Kidney (tissue), 14 donors: ENCODE results near the gene CDR2L. TPM values are rescaled to one million over a fixed set of nuclear protein-coding genes. Genes with fewer than 3 reads are reported as not detected.

ENCODE experiments used
- DNase-seq, 5 donors: peaks; one replicate each; pipeline ENCODE4 v3.0.0-alpha.2; 2013 to 2020
- FAIRE-seq: peaks from 2 replicates; lab custom pipeline; 2012; peaks lifted over from hg19 to GRCh38; lab: Jason Lieb, UNC
- H3K27ac ChIP-seq, 2 donors: one replicate each; pipeline ENCODE4 v1.7.0; 2013; ENCODE audit warnings: low read depth in 2 of 2, low read length in 2 of 2, inconsistent platforms in 1 of 2
- H3K27me3 ChIP-seq: one replicate; pipeline ENCODE4 v1.7.1; 2013; ENCODE audit warnings: low read length, inconsistent platforms; ENCODE audit not compliant: control insufficient read depth, insufficient read depth
- H3K36me3 ChIP-seq, 3 donors: one replicate each; pipeline versions ENCODE4 v1.7.0 to v1.7.1; 2013; ENCODE audit warnings: low read length in 3 of 3, control low read depth in 1 of 3, inconsistent platforms in 1 of 3; ENCODE audit not compliant: insufficient read depth in 3 of 3, control insufficient read depth in 2 of 3
- H3K4me1 ChIP-seq, 3 donors: one replicate each; pipeline versions ENCODE4 v1.7.0 to v1.7.1; 2013; ENCODE audit warnings: low read length in 3 of 3, inconsistent platforms in 1 of 3, low read depth in 1 of 3; ENCODE audit not compliant: control insufficient read depth in 2 of 3, insufficient read depth in 2 of 3
- H3K4me3 ChIP-seq, 3 donors: one replicate each; pipeline versions ENCODE4 v1.7.0 to v1.8.1; 2013; ENCODE audit warnings: low read length in 3 of 3, control low read depth in 1 of 3, inconsistent platforms in 1 of 3
- H3K9ac ChIP-seq, 3 donors: one replicate each; pipeline versions ENCODE4 v1.7.0 to v1.7.1; 2013; ENCODE audit warnings: low read length in 3 of 3, control low read depth in 1 of 3, inconsistent platforms in 1 of 3
- H3K9me3 ChIP-seq, 3 donors: one replicate each; pipeline versions ENCODE4 v1.7.0 to v1.7.1; 2013; ENCODE audit warnings: low read length in 3 of 3, control low read depth in 1 of 3, inconsistent platforms in 1 of 3; ENCODE audit not compliant: control insufficient read depth in 2 of 3, insufficient read depth in 1 of 3
- intact Hi-C: fragments of 100-400 bp; cut with DNase I; formaldehyde crosslinking; loops from one replicate; pipeline ENCODE4 v1.11.1; 2022
- polyA plus RNA-seq: library from polyadenylated mRNA; stranded (reverse); fragments of 350-450 nt; fragmentation: Illumina TruSeq; extraction: RNeasy Lipid Tissue Mini Kit (QIAGEN cat#74804); gene quantifications from one replicate; pipeline ENCODE4 v1.2.3, GENCODE V29; 2014; ENCODE audit warnings: low read depth, low replicate concordance; ENCODE audit not compliant: insufficient read depth
- total RNA-seq: library from RNA; stranded (reverse); fragmentation: NEBNext Ultra II Directional; extraction: Animal tissue kit (Norgen Biotek cat#: 25700); gene quantifications from one replicate; pipeline ENCODE4 v1.2.1, GENCODE V29; 2021
- TF ChIP-seq, protein P1 (sequence below): IDR thresholded peaks from 3 replicates; pipeline ENCODE4 v1.5.1; 2012; ENCODE audit warnings: mild to moderate bottlenecking, moderate library complexity, borderline replicate concordance; ENCODE audit not compliant: insufficient read depth; ENCODE audit errors: extremely low read depth
- donor health status: control.
- donor health status: control.
- donor health status: control.
- donor health status: control.
- donor health status: control.
- donor health status: DM: yes; HTN: yes; CAD: no.
- donor health status: Normal renal cell carcinoma (clear cell type).

CDR2L gene
- total and polyA plus RNA-seq, 2 donors from 2014 or later, result 12.5 to 29.3 TPM

DNA sequence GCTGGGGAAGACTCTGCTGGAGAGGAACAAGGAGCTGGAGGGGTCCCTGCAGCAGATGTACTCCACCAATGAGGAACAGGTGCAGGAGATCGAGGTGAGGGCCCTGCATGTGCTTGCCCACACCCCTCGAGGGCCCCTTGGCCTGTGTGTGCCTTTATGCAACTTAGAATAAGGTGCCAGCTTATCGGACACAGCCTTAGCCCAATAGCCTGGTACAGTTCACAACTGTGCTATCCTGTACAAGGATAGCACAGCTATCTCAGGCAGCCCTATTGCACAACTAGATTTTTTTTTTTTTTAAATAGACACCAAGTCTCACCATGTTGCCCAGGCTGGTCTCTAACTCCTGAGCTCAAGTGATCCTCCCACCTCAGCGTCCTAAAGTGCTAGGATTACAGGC is 12.1 kb downstream of the CDR2L start:
- TF ChIP-seq, protein P1, sequence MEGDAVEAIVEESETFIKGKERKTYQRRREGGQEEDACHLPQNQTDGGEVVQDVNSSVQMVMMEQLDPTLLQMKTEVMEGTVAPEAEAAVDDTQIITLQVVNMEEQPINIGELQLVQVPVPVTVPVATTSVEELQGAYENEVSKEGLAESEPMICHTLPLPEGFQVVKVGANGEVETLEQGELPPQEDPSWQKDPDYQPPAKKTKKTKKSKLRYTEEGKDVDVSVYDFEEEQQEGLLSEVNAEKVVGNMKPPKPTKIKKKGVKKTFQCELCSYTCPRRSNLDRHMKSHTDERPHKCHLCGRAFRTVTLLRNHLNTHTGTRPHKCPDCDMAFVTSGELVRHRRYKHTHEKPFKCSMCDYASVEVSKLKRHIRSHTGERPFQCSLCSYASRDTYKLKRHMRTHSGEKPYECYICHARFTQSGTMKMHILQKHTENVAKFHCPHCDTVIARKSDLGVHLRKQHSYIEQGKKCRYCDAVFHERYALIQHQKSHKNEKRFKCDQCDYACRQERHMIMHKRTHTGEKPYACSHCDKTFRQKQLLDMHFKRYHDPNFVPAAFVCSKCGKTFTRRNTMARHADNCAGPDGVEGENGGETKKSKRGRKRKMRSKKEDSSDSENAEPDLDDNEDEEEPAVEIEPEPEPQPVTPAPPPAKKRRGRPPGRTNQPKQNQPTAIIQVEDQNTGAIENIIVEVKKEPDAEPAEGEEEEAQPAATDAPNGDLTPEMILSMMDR, result no peak
- intact Hi-C loops, result no loop called here
- peaks cover 0 to 7% (median 4%) of the 10 kb centered on the region in 3 donors for H3K36me3 ChIP-seq
- no peak overlapping the region for H3K4me3 ChIP-seq
- H3K9me3 ChIP-seq, result no peaks in the 10 kb centered on the region
- no peak overlapping the region for H3K9ac ChIP-seq
- H3K27ac ChIP-seq, result no peak overlapping the region
- FAIRE-seq (no peak), DNase-seq (no peak)
- no peaks in the 10 kb centered on the region for H3K27me3 ChIP-seq
- no peaks in the 10 kb centered on the region for H3K4me1 ChIP-seq

DNA sequence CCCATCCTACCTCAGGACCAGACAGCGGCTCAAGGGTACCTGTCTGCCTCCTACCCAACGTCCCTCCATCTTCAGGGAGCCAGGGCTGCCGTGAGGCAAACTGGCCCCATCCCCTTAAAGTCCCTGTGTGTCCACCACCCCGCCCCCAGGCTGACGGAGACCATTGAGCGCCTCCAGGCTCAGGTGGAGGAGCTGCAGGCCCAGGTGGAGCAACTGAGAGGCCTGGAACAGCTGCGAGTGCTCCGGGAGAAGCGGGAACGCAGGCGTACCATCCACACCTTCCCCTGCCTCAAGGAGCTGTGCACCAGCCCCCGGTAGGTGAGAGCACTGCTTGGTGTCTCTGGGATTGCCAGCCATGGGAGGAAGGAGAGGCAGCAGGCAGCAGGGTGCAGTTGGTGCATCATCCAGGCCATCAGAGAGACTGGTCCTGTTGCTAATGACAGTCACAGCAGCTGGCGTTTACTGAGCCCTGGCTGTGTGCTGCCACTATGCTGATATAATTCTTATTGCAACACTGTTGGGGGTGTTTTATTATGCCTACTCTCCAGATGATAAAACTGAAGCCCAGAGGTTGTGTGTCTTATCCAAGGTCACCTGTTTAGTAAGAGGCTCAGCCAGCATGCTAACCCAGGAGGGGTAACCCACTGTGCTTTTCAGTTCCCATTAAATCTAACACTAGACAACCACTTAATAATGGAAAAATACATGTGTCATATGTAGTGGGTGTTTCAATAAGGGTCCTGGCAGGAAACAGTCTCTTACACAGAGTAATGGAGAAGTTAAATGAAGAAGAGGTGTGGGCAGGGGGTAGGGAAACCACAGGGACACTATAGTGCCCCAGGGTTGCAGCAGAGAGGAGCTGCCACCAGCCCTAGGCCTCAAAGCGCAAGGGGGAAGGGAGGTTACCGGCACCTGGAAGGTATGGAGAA is 14.7 kb downstream of the CDR2L start:
- TF ChIP-seq, protein P1, result no peak
- H3K27ac ChIP-seq, result no peak overlapping the region
- DNase-seq, result no peak
- H3K36me3 ChIP-seq, result peaks cover 0 to 7% (median 4%) of the 10 kb centered on the region in 3 donors
- H3K27me3 ChIP-seq, result no peaks in the 10 kb centered on the region
- FAIRE-seq, result no peak
- H3K4me1 ChIP-seq, result no peaks in the 10 kb centered on the region
- no peak overlapping the region for H3K9ac ChIP-seq
- H3K4me3 ChIP-seq, result no peak overlapping the region
- H3K9me3 ChIP-seq, result no peaks in the 10 kb centered on the region
- intact Hi-C loops, result no loop called here

DNA sequence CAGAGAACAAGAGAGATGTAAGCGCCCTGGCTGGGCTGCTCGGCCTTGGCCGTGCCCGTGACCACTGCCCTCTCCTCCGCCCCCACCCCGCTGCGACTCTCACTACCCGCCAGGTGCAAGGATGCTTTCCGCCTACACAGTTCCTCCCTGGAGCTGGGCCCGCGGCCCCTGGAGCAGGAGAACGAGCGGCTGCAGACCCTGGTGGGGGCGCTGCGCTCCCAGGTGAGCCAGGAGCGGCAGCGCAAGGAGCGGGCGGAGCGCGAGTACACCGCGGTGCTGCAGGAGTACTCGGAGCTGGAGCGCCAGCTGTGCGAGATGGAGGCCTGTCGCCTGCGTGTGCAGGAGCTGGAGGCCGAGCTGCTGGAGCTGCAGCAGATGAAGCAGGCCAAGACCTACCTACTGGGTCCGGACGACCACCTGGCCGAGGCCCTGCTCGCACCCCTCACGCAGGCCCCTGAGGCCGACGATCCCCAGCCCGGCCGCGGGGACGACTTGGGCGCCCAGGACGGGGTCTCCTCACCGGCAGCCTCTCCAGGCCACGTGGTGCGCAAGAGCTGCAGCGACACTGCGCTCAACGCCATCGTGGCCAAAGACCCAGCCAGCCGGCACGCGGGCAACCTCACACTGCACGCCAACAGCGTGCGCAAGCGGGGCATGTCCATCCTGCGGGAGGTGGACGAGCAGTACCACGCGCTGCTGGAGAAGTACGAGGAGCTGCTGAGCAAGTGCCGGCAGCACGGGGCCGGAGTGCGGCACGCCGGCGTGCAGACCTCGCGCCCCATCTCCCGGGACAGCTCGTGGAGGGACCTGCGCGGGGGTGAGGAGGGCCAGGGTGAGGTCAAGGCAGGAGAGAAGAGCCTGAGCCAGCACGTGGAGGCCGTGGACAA is 15.9 kb downstream of the CDR2L start:
- Histone ChIP-seq H3K4me3 (no peak overlapping the region), H3K27ac (no peak overlapping the region), H3K36me3 (peaks cover 0 to 7% (median 4%) of the 10 kb centered on the region in 3 donors), H3K27me3 (no peaks in the 10 kb centered on the region), H3K9me3 (no peaks in the 10 kb centered on the region), H3K4me1 (no peaks in the 10 kb centered on the region), H3K9ac (no peak overlapping the region)
- DNase-seq, result no peak
- intact Hi-C loops, result no loop called here
- no peak for FAIRE-seq
- TF ChIP-seq, protein P1, result no peak
